ENCODE results near the gene TMEM117. TPM values are rescaled to one million over a fixed set of nuclear protein-coding genes. Genes with fewer than 3 reads are reported as not detected.

TMEM117 gene
- total and polyA plus RNA-seq, 2 donors (not counting 3 experiments of a cell fraction or from before 2014, with no cell fraction given) = 1.2 to 3.8 TPM

GRCh38 chr12:43795716-43796280 is 40.1 kb upstream of the TMEM117 start:
- no peak overlapping the region for H3K4me2 ChIP-seq (ENCODE audit: insufficient read depth, low read length)
- H3K36me3 ChIP-seq (ENCODE audit: control insufficient read depth in 2 of 2, extremely low read depth in 1 of 2, insufficient read depth in 2 of 2, low read length in 2 of 2) = peaks cover 7 to 18% of the 10 kb centered on the region in 2 experiments
- no peaks in the 10 kb centered on the region for H3K9me3 ChIP-seq (replicated peaks; ENCODE audit: control insufficient read depth, insufficient read depth, low read length)
- ChIA-PET CTCF (interaction anchor here (1.1 to 2.0 kb wide), 2 partner anchors 10 to 19 kb away, joined by 3 to 9 read pairs; partner anchors contain the start of gene TWF1), POLR2A (no interaction called here)
- no peaks in the 10 kb centered on the region for H3K9me1 ChIP-seq (replicated peaks; ENCODE audit: control insufficient read depth, extremely low read depth, insufficient read depth, low read length)
- no peak for DNase-seq (ENCODE audit: low read depth, low spot score)
- no peaks in the 10 kb centered on the region for H3K79me2 ChIP-seq (ENCODE audit: control insufficient read depth, insufficient read depth, low read length)
- TF ChIP-seq POLR2AphosphoS5 (IDR thresholded peaks at IDR 0.05; ENCODE audit: insufficient read depth, low read depth, low read length) = no peak
- TF ChIP-seq GATA2 (IDR thresholded peaks at IDR 0.05; ENCODE audit: insufficient read depth, insufficient read length, low read depth, low read length) = no peak
- no peak for TF ChIP-seq EZH2 (IDR thresholded peaks at IDR 0.05; ENCODE audit: borderline replicate concordance, low read depth, low read length, severe bottlenecking)
- TF ChIP-seq CTCF (IDR thresholded peaks at IDR 0.05; ENCODE audit: extremely low read depth in 1 of 2, insufficient read depth in 1 of 2, low read depth in 1 of 2, low read length in 2 of 2) = no peak
- no peak for TF ChIP-seq POLR2A (IDR thresholded peaks at IDR 0.05; ENCODE audit: low read depth, low read length)
- no peak for TF ChIP-seq MAX (IDR thresholded peaks at IDR 0.05; ENCODE audit: insufficient read depth, insufficient read length)
- TF ChIP-seq MYC (IDR thresholded peaks at IDR 0.05; ENCODE audit: low read depth, low read length) = no peak
- TF ChIP-seq JUN (IDR thresholded peaks at IDR 0.05; ENCODE audit: borderline replicate concordance, insufficient read depth, insufficient read length, low read depth) = no peak
- TF ChIP-seq FOS (IDR thresholded peaks at IDR 0.05; ENCODE audit: borderline replicate concordance, insufficient read depth, low read length) = no peak
- H3K4me3 ChIP-seq (replicated peaks in 1 of 3; ENCODE audit: insufficient read depth in 1 of 3, low read depth in 1 of 3, low read length in 3 of 3) = no peak overlapping the region
- H4K20me1 ChIP-seq (replicated peaks; ENCODE audit: control insufficient read depth, extremely low read depth, insufficient read depth, low read length) = no peaks in the 10 kb centered on the region
- no peak overlapping the region for H3K27ac ChIP-seq (ENCODE audit: insufficient read depth, low read depth, low read length)
- H3K9ac ChIP-seq (replicated peaks; ENCODE audit: extremely low read depth, insufficient read depth, low read length) = no peak overlapping the region
- H3K4me1 ChIP-seq (ENCODE audit: control insufficient read depth, extremely low read depth, insufficient read depth, low read length) = no peaks in the 10 kb centered on the region
- dilution Hi-C loops (cut with MboI; ENCODE audit: extremely low pct_ligation_motif_present, low sequenced_read_pairs) = no loop called here
- intact Hi-C loops (cut with micrococcal nuclease) = no loop called here
- H3K27me3 ChIP-seq (ENCODE audit: control insufficient read depth in 2 of 2, insufficient read depth in 2 of 2, low read length in 2 of 2) = no peaks in the 10 kb centered on the region
- FAIRE-seq = no peak
- BruUV-seq (replicated peaks) = no TSS peak
- H2AFZ ChIP-seq (ENCODE audit: low read depth, low read length) = no peak overlapping the region

Measured in endothelial cell of umbilical vein (primary cell).